ENCODE results near the gene DPH1.

Gene DPH1

GRCh38 chr17:2070241-2071023 is 40.5 kb downstream of the DPH1 start:
- peak; percentile 83 for DNase-seq (ENCODE audit: low spot score)
- in situ Hi-C loops (cut with MboI; ENCODE audit: low sequenced_read_pairs, unreplicated experiment): loop anchor here (5.0 kb wide), 1 partner anchor 172 kb away; no protein-coding TSS in a partner anchor
- no peak for TF ChIP-seq CTCF (IDR thresholded peaks at IDR 0.05; ENCODE audit: borderline replicate concordance, control extremely low read depth, extremely low read depth, insufficient read depth, missing control alignments)

- no peak for TF ChIP-seq CTCF (IDR thresholded peaks at IDR 0.05; ENCODE audit: borderline replicate concordance, control extremely low read depth, extremely low read depth, insufficient read depth, missing control alignments)
- in situ Hi-C loops (cut with MboI; ENCODE audit: low sequenced_read_pairs, unreplicated experiment): loop anchor here (5.0 kb wide), 1 partner anchor 171 kb away; no protein-coding TSS in a partner anchor
- DNase-seq (ENCODE audit: low spot score): no peak
Observed at GRCh38 chr17:2071024-2071385, 41.1 kb downstream of the DPH1 start.

GRCh38 chr17:2071455-2072281 is 41.7 kb downstream of the DPH1 start:
- in situ Hi-C loops (cut with MboI; ENCODE audit: low sequenced_read_pairs, unreplicated experiment): loop anchor here (5.0 kb wide), 1 partner anchor 171 kb away; no protein-coding TSS in a partner anchor
- no peak for TF ChIP-seq CTCF (IDR thresholded peaks at IDR 0.05; ENCODE audit: borderline replicate concordance, control extremely low read depth, extremely low read depth, insufficient read depth, missing control alignments)
- no peak for DNase-seq (ENCODE audit: low spot score)

- no peak for TF ChIP-seq CTCF (IDR thresholded peaks at IDR 0.05; ENCODE audit: borderline replicate concordance, control extremely low read depth, extremely low read depth, insufficient read depth, missing control alignments)
- no peak for DNase-seq (ENCODE audit: low spot score)
- in situ Hi-C loops (cut with MboI; ENCODE audit: low sequenced_read_pairs, unreplicated experiment): loop anchor here (5.0 kb wide), 1 partner anchor 167 kb away; no protein-coding TSS in a partner anchor
Observed at GRCh38 chr17:2074919-2075318, 45.0 kb downstream of the DPH1 start.

- no peak for TF ChIP-seq CTCF (IDR thresholded peaks at IDR 0.05; ENCODE audit: borderline replicate concordance, control extremely low read depth, extremely low read depth, insufficient read depth, missing control alignments)
- in situ Hi-C loops (cut with MboI; ENCODE audit: low sequenced_read_pairs, unreplicated experiment): no loop called here
- peak; percentile 73 for DNase-seq (ENCODE audit: low spot score)
Observed at GRCh38 chr17:2075336-2076086, 45.6 kb downstream of the DPH1 start.

All from GM13976 (cell line).